ENCODE measurements around the gene DDN. TPM values are rescaled to one million over a fixed set of nuclear protein-coding genes. Genes with fewer than 3 reads are reported as not detected.
A peak's percentile ranks its signal among the peaks of the same experiment; 100 is the strongest.

DDN gene
- total RNA-seq, 2 donors from 2014 or later = 0.66 TPM; not detected in 1

GRCh38 chr12:48979602-48980388 is 19.4 kb downstream of the DDN start:
- Histone ChIP-seq H3K4me3 (no peak overlapping the region), H3K4me1 (peaks cover 43% of the 10 kb centered on the region), H3K36me3 (replicated peaks in 1 of 2; ENCODE audit: insufficient read depth in 1 of 2, low read depth in 2 of 2) (no peaks in the 10 kb centered on the region), H3K27me3 (peaks cover 0 to 43% of the 10 kb centered on the region in 2 donors), H3K27ac (no peak overlapping the region), H3K9me3 (no peaks in the 10 kb centered on the region)
- DNase-seq (peak in 2 of 4 donors; percentile 43 to 58), ATAC-seq (peak; percentile 22)
- no peak for TF ChIP-seq CTCF (IDR thresholded peaks at IDR 0.05)
- TF ChIP-seq POLR2A (IDR thresholded peaks at IDR 0.05) = no peak
- intact Hi-C loops (cut with DNase I) = no loop called here
- 0 to 1% methylated on average over 6 to 55 of the region's 55 CpGs for WGBS, 2 donors

GRCh38 chr12:48978741-48979601 is 20.2 kb downstream of the DDN start:
- ATAC-seq (peak; percentile 3), DNase-seq (no peak)
- no peaks in the 10 kb centered on the region for H3K9me3 ChIP-seq
- peaks cover 0 to 43% of the 10 kb centered on the region in 2 donors for H3K27me3 ChIP-seq
- intact Hi-C loops (cut with DNase I) = no loop called here
- no peak overlapping the region for H3K4me3 ChIP-seq
- WGBS, 2 donors = 4 to 5% methylated on average over 15 to 45 of the region's 45 CpGs
- no peak overlapping the region for H3K27ac ChIP-seq
- TF ChIP-seq POLR2A (IDR thresholded peaks at IDR 0.05) (no peak), CTCF (IDR thresholded peaks at IDR 0.05) (no peak)
- no peaks in the 10 kb centered on the region for H3K36me3 ChIP-seq (replicated peaks in 1 of 2; ENCODE audit: insufficient read depth in 1 of 2, low read depth in 2 of 2)
- peaks cover 43% of the 10 kb centered on the region for H3K4me1 ChIP-seq

GRCh38 chr12:48978291-48978740 is 20.9 kb downstream of the DDN start, which contains the start of gene WNT1:
Gene WNT1 (plus strand): TSS chr12:48978322. CDS start chr12:48978651, 329 bp downstream.
- TF ChIP-seq CTCF (IDR thresholded peaks at IDR 0.05) (no peak), POLR2A (IDR thresholded peaks at IDR 0.05) (no peak)
- peak in 1 of 4 donors; percentile 38 for DNase-seq
- Histone ChIP-seq H3K27me3 (peaks cover 0 to 43% of the 10 kb centered on the region in 2 donors), H3K4me3 (no peak within 1 kb of the TSS), H3K36me3 (replicated peaks in 1 of 2; ENCODE audit: insufficient read depth in 1 of 2, low read depth in 2 of 2) (no peaks in the 10 kb centered on the region), H3K4me1 (peaks cover 43% of the 10 kb centered on the region), H3K9me3 (no peaks in the 10 kb centered on the region), H3K27ac (no peak within 1 kb of the TSS)
- peak; percentile 32 for ATAC-seq
- intact Hi-C loops (cut with DNase I) = no loop called here
- 1% methylated on average over 41 of the region's 45 CpGs; no CpG with 5 or more reads in 1 of the 2 donors for WGBS, 2 donors

GRCh38 chr12:48977290-48978281 is 21.6 kb downstream of the DDN start:
- intact Hi-C loops (cut with DNase I) = no loop called here
- Histone ChIP-seq H3K27ac (no peak overlapping the region), H3K9me3 (no peaks in the 10 kb centered on the region)

More at GRCh38 chr12:48977290-48978281, 21.6 kb downstream of the DDN start:
- peak in 3 of 4 donors; percentile 52 to 62 (median 61) for DNase-seq
- peaks cover 0 to 47% of the 10 kb centered on the region in 2 donors for H3K27me3 ChIP-seq
- no peaks in the 10 kb centered on the region for H3K36me3 ChIP-seq (replicated peaks in 1 of 2; ENCODE audit: insufficient read depth in 1 of 2, low read depth in 2 of 2)
- WGBS, 2 donors = 11 to 34% methylated on average over 18 to 41 of the region's 50 CpGs
- peaks cover 43% of the 10 kb centered on the region for H3K4me1 ChIP-seq
- TF ChIP-seq POLR2A (IDR thresholded peaks at IDR 0.05) (no peak), CTCF (IDR thresholded peaks at IDR 0.05) (peak; percentile 57 to 78 (median 69))
- ATAC-seq = peak; percentile 49
- H3K4me3 ChIP-seq = no peak overlapping the region

All from body of pancreas (tissue), 4 donors.